GM12801 (cell line): ENCODE data around the gene NTMT1.

Experiments used
- TF ChIP-seq, protein P1 (sequence below): IDR thresholded peaks from one replicate; pipeline ENCODE4 v1.5.1; 2011; ENCODE audit warnings: control low read depth; ENCODE audit not compliant: insufficient read length; ENCODE audit errors: extremely low read depth

The NTMT1 gene

DNA sequence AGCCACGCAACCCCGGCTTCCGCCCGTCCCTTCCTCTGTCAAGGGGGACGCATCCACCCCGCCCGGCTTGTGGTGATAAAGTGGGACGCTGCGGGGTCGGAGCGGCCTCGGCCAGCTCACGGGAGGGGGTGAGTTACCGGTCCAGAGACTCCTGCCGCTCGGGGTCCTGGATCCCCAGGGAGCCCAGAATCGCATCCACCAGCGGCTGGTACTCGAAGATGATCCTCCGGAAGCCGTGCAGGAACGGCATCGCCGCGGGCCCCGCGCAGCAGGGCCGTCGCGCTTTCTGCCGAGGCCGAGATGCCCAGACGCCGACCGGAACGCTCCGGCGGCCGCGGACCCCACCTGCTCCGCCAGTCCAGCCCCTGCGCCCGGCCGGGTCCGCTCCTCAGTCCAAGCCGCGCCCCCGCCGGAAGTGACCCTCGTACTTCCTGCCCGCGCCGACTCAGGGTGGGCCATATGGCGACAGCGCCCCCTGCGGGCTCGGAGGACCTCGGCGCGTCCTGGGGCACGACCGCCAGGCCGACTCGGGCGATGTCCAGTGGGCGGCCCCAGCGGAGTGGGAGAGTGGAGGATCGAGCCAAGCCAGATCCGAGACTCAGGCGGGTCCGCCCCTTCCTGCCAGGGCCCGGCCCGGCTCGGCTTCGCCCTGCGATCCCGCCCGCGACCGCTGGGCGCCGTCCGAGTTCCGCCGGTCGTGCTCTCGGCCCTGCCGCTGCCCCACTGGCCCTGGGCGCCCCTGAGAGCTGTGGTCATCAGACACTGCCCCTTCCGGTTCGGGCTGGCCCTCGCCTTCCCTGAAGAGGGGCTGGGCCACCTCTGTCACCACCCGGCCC lies 16.0 kb downstream of the NTMT1 start, which contains the start of gene ASB6:
Gene ASB6 (minus strand): TSS at position 402 of the 836 bp plus-strand sequence. CDS start 152 bp downstream, at position 250.
- TF ChIP-seq, protein P1, sequence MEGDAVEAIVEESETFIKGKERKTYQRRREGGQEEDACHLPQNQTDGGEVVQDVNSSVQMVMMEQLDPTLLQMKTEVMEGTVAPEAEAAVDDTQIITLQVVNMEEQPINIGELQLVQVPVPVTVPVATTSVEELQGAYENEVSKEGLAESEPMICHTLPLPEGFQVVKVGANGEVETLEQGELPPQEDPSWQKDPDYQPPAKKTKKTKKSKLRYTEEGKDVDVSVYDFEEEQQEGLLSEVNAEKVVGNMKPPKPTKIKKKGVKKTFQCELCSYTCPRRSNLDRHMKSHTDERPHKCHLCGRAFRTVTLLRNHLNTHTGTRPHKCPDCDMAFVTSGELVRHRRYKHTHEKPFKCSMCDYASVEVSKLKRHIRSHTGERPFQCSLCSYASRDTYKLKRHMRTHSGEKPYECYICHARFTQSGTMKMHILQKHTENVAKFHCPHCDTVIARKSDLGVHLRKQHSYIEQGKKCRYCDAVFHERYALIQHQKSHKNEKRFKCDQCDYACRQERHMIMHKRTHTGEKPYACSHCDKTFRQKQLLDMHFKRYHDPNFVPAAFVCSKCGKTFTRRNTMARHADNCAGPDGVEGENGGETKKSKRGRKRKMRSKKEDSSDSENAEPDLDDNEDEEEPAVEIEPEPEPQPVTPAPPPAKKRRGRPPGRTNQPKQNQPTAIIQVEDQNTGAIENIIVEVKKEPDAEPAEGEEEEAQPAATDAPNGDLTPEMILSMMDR = no peak

DNA sequence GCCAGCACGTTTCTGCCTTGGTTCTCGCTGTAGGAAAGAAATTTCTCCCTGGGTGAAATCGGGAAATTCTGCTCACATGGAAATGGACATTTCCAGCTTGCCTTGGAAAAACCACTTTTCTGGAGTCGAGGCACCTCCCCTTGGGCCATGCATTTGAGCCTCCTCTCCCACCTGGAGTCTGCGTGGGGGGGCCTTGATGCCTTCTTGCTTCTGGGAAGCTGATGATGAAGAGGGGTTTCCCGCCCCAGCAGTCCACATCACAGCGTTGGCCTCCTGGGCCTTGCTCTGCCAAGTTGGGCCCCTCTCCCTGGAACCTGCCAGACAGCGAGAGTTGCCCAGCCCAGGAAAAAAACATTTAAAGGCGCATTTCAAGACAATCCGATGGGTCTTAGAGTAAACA lies 17.7 kb downstream of the NTMT1 start:
- TF ChIP-seq, protein P1 = no peak

DNA sequence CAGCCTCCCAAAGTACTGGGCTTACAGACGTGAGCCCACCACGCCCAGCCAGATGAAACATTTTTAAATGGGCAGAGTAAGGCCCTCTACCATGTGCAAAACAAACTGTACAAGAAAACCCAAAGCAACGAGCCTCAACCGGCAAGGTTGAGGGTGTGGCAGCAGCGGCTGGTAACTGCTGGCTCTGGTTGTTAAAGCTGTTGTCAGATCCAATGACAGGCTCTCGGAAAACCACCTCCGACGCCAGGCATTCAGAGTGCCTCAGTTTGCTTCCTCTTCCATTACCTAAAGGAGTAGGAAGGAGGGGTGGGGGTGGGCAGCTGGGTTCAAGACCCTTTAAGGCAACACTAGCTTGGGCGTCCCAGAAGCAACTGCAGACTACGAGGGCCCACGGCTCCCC lies 18.4 kb downstream of the NTMT1 start:
- TF ChIP-seq, protein P1 = no peak

DNA sequence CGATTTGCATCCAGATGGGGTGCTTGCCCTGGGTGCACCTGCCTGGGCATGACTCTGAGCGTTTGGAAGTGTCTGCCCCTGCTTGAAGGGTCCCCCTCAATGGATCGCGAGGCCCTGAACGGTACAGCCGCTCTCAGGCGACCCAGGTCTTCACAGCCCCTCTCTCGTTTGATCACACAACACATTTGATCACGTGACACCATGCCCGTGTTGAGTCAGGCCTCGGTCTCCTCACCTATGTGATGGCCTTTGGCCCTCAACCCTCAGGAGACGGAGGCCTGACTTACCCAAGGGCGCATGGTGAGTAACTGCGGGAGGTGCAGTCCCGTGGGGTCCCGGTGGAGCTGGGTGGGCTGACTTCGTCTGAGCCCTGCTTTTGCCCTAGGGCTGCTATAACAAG lies 18.9 kb downstream of the NTMT1 start:
- TF ChIP-seq, protein P1 = no peak

DNA sequence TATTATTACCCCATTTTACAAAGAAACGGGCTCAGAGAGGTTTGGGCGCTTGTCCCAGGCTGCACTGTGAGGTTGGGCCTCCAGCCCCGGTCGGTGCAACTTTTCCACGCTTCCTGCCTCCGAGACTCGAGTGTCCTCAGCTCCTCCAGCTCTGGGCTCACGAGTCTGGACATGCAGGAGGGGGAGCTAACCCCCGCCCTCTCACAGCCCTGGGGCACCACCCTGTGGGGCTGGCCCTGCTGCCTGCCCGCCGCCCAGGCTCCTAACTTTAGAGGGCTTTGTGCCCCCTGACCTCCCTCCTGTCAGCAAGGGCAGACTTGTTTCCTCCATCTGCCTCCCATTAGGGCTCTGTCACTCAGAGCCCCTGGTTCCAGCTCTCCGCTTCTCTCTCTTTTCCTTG lies 20.3 kb downstream of the NTMT1 start:
- TF ChIP-seq, protein P1 = no peak

DNA sequence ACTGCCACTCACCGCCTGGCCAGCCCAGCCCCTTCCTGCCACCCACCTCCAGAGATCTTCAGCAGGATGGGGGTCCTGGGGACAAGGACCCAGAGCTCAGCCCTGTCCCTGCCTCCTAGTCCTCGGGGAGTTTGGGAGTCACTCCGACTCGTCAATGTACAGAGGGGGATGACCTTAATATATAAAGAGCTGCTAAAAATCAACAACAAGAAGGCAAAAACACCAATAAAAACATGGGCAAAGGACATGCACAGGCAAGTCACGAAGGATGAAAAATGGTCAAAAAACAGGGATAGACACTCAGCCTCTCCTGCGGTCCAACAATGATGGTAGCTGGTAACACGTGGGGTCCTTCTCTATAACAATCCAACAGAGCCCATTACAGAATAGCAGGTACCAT lies 20.7 kb downstream of the NTMT1 start:
- TF ChIP-seq, protein P1 = no peak

DNA sequence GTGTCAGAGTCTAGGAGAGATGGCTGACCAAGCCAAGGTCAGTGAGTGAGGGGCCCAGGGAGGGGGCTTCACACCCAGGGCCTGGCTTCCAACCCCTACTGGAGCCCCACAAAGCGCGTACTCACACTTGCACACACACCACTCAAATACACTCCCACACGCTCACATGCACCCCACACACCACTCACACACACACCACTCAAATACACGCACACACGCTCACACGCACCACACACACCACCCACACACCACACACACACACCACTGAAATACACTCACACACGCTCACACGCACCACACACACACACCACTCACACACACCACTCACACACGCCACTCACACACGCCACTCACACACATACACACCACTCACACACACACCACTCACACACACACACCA lies 21.7 kb downstream of the NTMT1 start:
- TF ChIP-seq, protein P1 = no peak
